ENCODE data around the gene ZNF485. TPM values are rescaled to one million over a fixed set of nuclear protein-coding genes. Genes with fewer than 3 reads are reported as not detected.

The ZNF485 gene
- total and polyA plus RNA-seq, 2 of the 8 experiments (the other 6 are each of a cell fraction or from before 2014, with no cell fraction given): 2.5 to 8.2 TPM

DNA sequence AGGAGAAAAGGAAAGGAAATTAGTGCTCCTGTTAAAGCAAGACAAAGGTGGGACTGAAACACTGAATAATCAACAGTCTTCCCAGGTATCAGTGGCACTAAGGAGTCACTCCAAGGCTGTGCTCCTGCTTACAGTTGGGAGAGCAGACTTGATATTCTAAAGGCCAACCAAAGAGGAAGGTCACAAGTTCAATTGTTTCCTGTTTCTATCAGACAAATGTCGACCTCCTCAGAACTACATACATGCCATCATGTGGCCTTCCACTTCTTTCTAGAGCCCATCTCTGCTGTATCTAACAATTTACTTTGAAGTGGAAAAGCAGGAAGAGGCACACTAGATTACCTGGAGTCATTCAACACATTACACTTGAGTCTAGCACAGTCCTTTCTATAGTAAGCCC, 35.3 kb upstream of the ZNF485 start:
- DNase-seq (ENCODE audit: low read depth in 1 of 2, low spot score in 2 of 2): no peak
- no peak overlapping the region for H3K4me3 ChIP-seq (ENCODE audit: extremely low read depth in 1 of 4, insufficient read depth in 2 of 4, low read depth in 3 of 4, low read length in 4 of 4)
- no peak overlapping the region for H4K8ac ChIP-seq (ENCODE audit: extremely low read depth, insufficient read depth, low read length)
- H4K5ac ChIP-seq (ENCODE audit: insufficient read length, low read depth, low read length): no peak overlapping the region
- peaks cover 22 to 48% of the 10 kb centered on the region in 2 experiments for H3K9me3 ChIP-seq (ENCODE audit: insufficient read depth in 2 of 2, low read depth in 1 of 2, low read length in 1 of 2)
- peaks cover 0 to 2% of the 10 kb centered on the region in 2 experiments for H4K20me1 ChIP-seq (replicated peaks in 1 of 2; ENCODE audit: control insufficient read depth in 1 of 2, insufficient read depth in 2 of 2, low read length in 2 of 2)
- H3K79me2 ChIP-seq (ENCODE audit: control insufficient read depth in 1 of 2, insufficient read depth in 2 of 2, low read length in 2 of 2): peaks cover 0 to 3% of the 10 kb centered on the region in 2 experiments; a peak in 1 of 4 replicates
- no peak overlapping the region for H3K14ac ChIP-seq (ENCODE audit: insufficient read length)
- peaks cover 7% of the 10 kb centered on the region; the same call in 1 of the 2 replicates for H3K23me2 ChIP-seq (ENCODE audit: low read depth, low read length)
- no peak overlapping the region for H3K23ac ChIP-seq (ENCODE audit: insufficient read length)
- ChIA-PET CTCF (ENCODE audit: partially characterized antibody) (no interaction called here), POLR2A (ENCODE audit: partially characterized antibody) (interaction anchor here (1.0 kb wide), 1 partner anchor 16 kb away, joined by 3 read pairs; no protein-coding TSS in a partner anchor)
- H2AFZ ChIP-seq (ENCODE audit: low read length): no peak overlapping the region
- peaks cover 0 to 5% (median 1%) of the 10 kb centered on the region in 4 experiments; a peak in 2 of 7 replicates for H3K4me1 ChIP-seq (replicated peaks in 1 of 4; ENCODE audit: control insufficient read depth in 3 of 4, insufficient read depth in 4 of 4, low read length in 3 of 4)
- no peak overlapping the region for H2BK20ac ChIP-seq (ENCODE audit: low read length)
- no peak overlapping the region for H2BK120ac ChIP-seq (replicated peaks; ENCODE audit: low read depth, low read length)
- FAIRE-seq: no peak
- H3K18ac ChIP-seq (ENCODE audit: extremely low read depth, low read length): no peak overlapping the region
- peaks cover 0 to 19% (median 3%) of the 10 kb centered on the region in 4 experiments; a peak in 5 of 8 replicates for H3K36me3 ChIP-seq (ENCODE audit: control insufficient read depth in 2 of 4, insufficient read depth in 4 of 4, low read length in 3 of 4)
- no peak overlapping the region for H3K4ac ChIP-seq (replicated peaks; ENCODE audit: insufficient read length, low read depth, low read length)
- H3K27me3 ChIP-seq (replicated peaks in 1 of 4; ENCODE audit: control insufficient read depth in 3 of 4, extremely low read depth in 1 of 4, insufficient read depth in 3 of 4, low read length in 3 of 4): peaks cover 0 to 19% (median 9%) of the 10 kb centered on the region in 4 experiments; a peak in 6 of 7 replicates
- H2BK12ac ChIP-seq (ENCODE audit: low read depth, low read length): no peak overlapping the region
- H2BK15ac ChIP-seq (ENCODE audit: low read length): no peak overlapping the region
- no peak overlapping the region for H2BK5ac ChIP-seq (ENCODE audit: low read depth, low read length)
- no peak overlapping the region for H2AK5ac ChIP-seq (ENCODE audit: low read depth, low read length)
- H3K9ac ChIP-seq (replicated peaks in 1 of 4; ENCODE audit: extremely low read depth in 1 of 4, low read depth in 3 of 4, low read length in 3 of 4): no peak overlapping the region
- H4K91ac ChIP-seq (replicated peaks; ENCODE audit: insufficient read length, low read length): no peak overlapping the region
- peaks cover 8% of the 10 kb centered on the region; the same call in 1 of the 2 replicates for H3K79me1 ChIP-seq (ENCODE audit: low read depth, low read length)
- no peak overlapping the region for H3K56ac ChIP-seq (replicated peaks; ENCODE audit: insufficient read length, low read depth, low read length)
- WGBS, 2 experiments (ENCODE audit: extremely low coverage in 1 of 2, insufficient coverage in 1 of 2, insufficient read length in 1 of 2, insufficient replicate concordance in 2 of 2, low coverage in 1 of 2, low lambda C conversion rate in 2 of 2, missing lambda C conversion rate in 1 of 2): 60% methylated on average over 1 of the region's 1 CpG; no CpG with 5 or more reads in 1 of the 2 experiments
- no peak overlapping the region for H3K27ac ChIP-seq (ENCODE audit: low read depth, low read length)
- H3K4me2 ChIP-seq (ENCODE audit: insufficient read depth in 1 of 2, low read depth in 2 of 2, low read length in 2 of 2): no peak overlapping the region
- TF ChIP-seq JUN (IDR thresholded peaks at IDR 0.05; ENCODE audit: low read depth, low read length): no peak
- TF ChIP-seq, protein P1, sequence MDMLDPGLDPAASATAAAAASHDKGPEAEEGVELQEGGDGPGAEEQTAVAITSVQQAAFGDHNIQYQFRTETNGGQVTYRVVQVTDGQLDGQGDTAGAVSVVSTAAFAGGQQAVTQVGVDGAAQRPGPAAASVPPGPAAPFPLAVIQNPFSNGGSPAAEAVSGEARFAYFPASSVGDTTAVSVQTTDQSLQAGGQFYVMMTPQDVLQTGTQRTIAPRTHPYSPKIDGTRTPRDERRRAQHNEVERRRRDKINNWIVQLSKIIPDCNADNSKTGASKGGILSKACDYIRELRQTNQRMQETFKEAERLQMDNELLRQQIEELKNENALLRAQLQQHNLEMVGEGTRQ (IDR thresholded peaks at IDR 0.05; ENCODE audit: low read length): no peak
- no peak for TF ChIP-seq EP300 (IDR thresholded peaks at IDR 0.05; ENCODE audit: borderline replicate concordance in 1 of 2, low read depth in 2 of 2, low read length in 2 of 2)
- TF ChIP-seq, protein P2, sequence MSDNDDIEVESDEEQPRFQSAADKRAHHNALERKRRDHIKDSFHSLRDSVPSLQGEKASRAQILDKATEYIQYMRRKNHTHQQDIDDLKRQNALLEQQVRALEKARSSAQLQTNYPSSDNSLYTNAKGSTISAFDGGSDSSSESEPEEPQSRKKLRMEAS (IDR thresholded peaks at IDR 0.05): no peak
- TF ChIP-seq RBBP5 (IDR thresholded peaks at IDR 0.05; ENCODE audit: borderline replicate concordance, low read depth, low read length): no peak
- TF ChIP-seq CTBP2 (IDR thresholded peaks at IDR 0.05; ENCODE audit: borderline replicate concordance, insufficient read depth, insufficient read length, low read length): no peak
- no peak for TF ChIP-seq PHF8 (conservative IDR thresholded peaks at IDR 0.05; ENCODE audit: low read depth, low read length)
- no peak for TF ChIP-seq SP4 (IDR thresholded peaks at IDR 0.05; ENCODE audit: low read length)
- TF ChIP-seq NANOG (IDR thresholded peaks at IDR 0.05; ENCODE audit: insufficient read depth, low read depth, low read length, poor library complexity, severe bottlenecking): no peak
- no peak for TF ChIP-seq HDAC6 (IDR thresholded peaks at IDR 0.05; ENCODE audit: low read depth, low read length)
- no peak for TF ChIP-seq SAP30 (IDR thresholded peaks at IDR 0.05; ENCODE audit: insufficient read depth, insufficient replicate concordance, low read length)
- no peak for TF ChIP-seq ASH2L (IDR thresholded peaks at IDR 0.05; ENCODE audit: low read length)

All from H1 (cell line).